Motor neuron (in vitro differentiated cells): ENCODE results near the gene CD2. TPM values are rescaled to one million over a fixed set of nuclear protein-coding genes. Genes with fewer than 3 reads are reported as not detected.
A peak's percentile ranks its signal among the peaks of the same experiment; 100 is the strongest.

Source experiments
- ATAC-seq, 8 experiments: fragments of 200-7000 bp; cut with Tn5 transposase; replicated peaks in 6 of 8; 2 replicates each; pipeline ENCODE4 v1.8.0; 2021; ENCODE audit warnings: mild to moderate bottlenecking in 8 of 8, moderate library complexity in 8 of 8
- H3K27ac ChIP-seq, 2 donors: fragments of 250-450 bp; sonication (Bioruptor Pico); 2 replicates each; pipeline ENCODE4 v1.9.0; 2021; ENCODE audit warnings: antibody characterized with exemption in 2 of 2, mild to moderate bottlenecking in 2 of 2, moderate library complexity in 1 of 2
- H3K4me1 ChIP-seq, 2 donors: fragments of 250-450 bp; sonication (Bioruptor Pico); replicated peaks in 1 of 2; 2 replicates each; pipeline ENCODE4 v1.6.1; 2021; ENCODE audit warnings: antibody characterized with exemption in 2 of 2, mild to moderate bottlenecking in 2 of 2, moderate library complexity in 1 of 2
- H3K4me3 ChIP-seq, 5 donors: fragments of 250-450 bp; sonication (Bioruptor Pico); 2 replicates each; pipeline ENCODE4 v1.9.0; 2021; ENCODE audit warnings: antibody characterized with exemption in 5 of 5, mild to moderate bottlenecking in 5 of 5, moderate library complexity in 4 of 5
- WGBS, 10 experiments: fragments of 450-650 bp; shearing (Covaris generic); methylation state at CpG; one replicate each; pipeline ENCODE4 v1.0.0; 2022; 5-methylcytosine and 5-hydroxymethylcytosine counted together
- in situ Hi-C, 9 experiments: fragments of 400-800 bp; cut with MboI; loops; one replicate each; pipeline ENCODE4 v1.15.0; 2021; ENCODE audit warnings: low sequenced_read_pairs in 9 of 9, low pct_unique_long_range_greater_than_20kb in 2 of 9; ENCODE audit not compliant: unreplicated experiment in 9 of 9
- total RNA-seq, 8 experiments: library from RNA; unstranded; fragments of 300-600 nt; gene quantifications; 2 replicates each; pipeline versions ENCODE4 v1.2.3 to v1.2.4, GENCODE V29; 2022

CD2 gene
- total RNA-seq, 8 experiments from 2014 or later, result 0.13 to 0.66 (median 0.42) TPM; not detected in 4

DNA sequence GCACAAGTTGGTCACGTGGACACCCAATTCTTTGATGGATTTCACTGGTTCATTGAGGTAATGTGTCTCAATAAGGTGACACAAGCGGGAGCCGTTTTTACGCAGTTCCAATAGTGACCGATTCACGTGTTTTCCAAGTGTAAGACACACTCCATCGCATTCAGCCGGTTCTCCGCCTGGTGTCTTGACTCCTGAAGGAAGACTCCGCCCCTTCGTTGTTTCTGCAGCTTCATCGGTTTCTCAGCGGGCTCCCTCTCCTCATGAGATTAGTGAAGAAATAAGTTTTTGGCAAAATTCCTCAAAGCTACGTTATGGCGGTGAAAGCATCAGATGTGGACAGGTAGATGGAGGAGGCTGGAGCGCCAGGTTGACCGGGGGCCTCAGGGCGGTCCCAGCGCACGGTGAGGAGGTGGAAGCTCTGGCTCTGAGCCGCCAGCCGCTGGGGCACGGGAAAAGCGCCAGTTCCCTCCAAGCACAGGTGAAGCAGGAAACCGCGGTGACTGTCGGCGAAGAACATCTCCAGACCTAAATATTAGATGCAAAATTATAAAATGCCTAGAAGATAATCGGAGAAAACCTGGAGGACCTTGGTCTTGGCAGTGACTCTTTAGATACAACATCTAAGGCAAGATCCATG, 21.0 kb downstream of the CD2 start:
- Histone ChIP-seq H3K4me3 (no peak overlapping the region), H3K4me1 (peaks cover 14 to 16% of the 10 kb centered on the region in 2 donors), H3K27ac (no peak overlapping the region)
- 50 to 98% (median 92%) methylated on average over 1 to 28 of the region's 29 CpGs for WGBS, 10 experiments
- in situ Hi-C loops, result no loop called here
- ATAC-seq, result no peak

GRCh38 chr1:116777831-116778830, 23.9 kb downstream of the CD2 start:
- peak; percentile 81 to 98 (median 96) for ATAC-seq
- in situ Hi-C loops, result no loop called here
- WGBS, 10 experiments, result 6 to 90% (median 66%) methylated on average over 1 to 3 of the region's 3 CpGs
- no peak overlapping the region for H3K4me3 ChIP-seq
- no peak overlapping the region for H3K27ac ChIP-seq
- peaks cover 10 to 11% of the 10 kb centered on the region in 2 donors for H3K4me1 ChIP-seq

GRCh38 chr1:116781034-116781433, 26.8 kb downstream of the CD2 start:
- 84 to 100% (median 97%) methylated on average over 1 to 6 of the region's 6 CpGs; no CpG with 5 or more reads in 1 of the 10 experiments for WGBS, 10 experiments
- Histone ChIP-seq H3K4me1 (peaks cover 10 to 11% of the 10 kb centered on the region in 2 donors), H3K27ac (no peak overlapping the region), H3K4me3 (no peak overlapping the region)
- no peak for ATAC-seq
- in situ Hi-C loops, result no loop called here

- 83 to 100% (median 90%) methylated on average over 1 to 4 of the region's 4 CpGs; no CpG with 5 or more reads in 5 of the 10 experiments for WGBS, 10 experiments
- no peaks in the 10 kb centered on the region for H3K4me1 ChIP-seq
- in situ Hi-C loops, result no loop called here
- ATAC-seq, result peak in 1 of 8 experiments; percentile 49
- no peak overlapping the region for H3K4me3 ChIP-seq
- H3K27ac ChIP-seq, result no peak overlapping the region
These were observed 30.8 kb downstream of the CD2 start for GRCh38 chr1:116785006-116785405.

DNA sequence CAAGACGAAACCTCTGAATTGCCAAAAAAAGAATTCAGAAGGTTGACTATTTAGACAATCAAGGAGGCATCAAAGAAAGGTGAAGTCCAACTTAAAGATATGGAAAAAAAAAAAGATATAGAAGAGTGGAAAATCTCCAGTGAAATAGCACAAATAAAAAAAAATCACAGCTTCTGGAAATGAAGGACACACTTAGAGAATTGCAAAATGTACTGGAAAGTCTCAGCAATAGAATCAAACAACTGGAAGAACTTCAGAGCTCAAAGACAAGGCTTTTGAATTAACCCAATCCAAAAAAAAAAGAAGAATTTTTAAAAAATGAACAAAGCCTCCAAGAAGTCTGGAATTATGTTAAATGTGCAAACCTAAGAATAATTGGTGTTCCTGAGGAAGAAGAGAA, 31.8 kb downstream of the CD2 start:
- H3K4me3 ChIP-seq, result no peak overlapping the region
- WGBS, 10 experiments, result 73 to 100% (median 91%) methylated on average over 1 of the region's 1 CpG; no CpG with 5 or more reads in 1 of the 10 experiments
- H3K4me1 ChIP-seq, result no peaks in the 10 kb centered on the region
- in situ Hi-C loops, result no loop called here
- H3K27ac ChIP-seq, result no peak overlapping the region
- ATAC-seq, result no peak

DNA sequence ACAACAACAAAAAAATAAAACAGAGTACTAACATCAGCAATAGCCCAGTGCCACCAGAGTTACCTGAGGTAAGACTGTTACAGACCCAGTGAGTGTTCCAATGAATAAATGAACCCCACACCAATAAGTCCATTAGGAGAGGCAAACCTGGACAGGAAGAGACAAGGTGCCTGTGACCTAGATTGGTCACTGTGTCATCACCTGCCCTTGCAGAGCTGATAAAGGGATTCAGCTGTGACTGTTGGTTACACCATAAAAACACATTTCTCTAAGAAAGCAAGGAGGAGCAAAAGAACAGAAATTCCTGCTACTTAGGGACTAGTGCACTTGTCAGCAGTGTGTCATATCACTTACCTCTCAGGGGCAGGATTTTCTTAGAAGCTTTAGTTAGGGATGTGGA, 37.5 kb downstream of the CD2 start:
- H3K4me3 ChIP-seq, result no peak overlapping the region
- H3K27ac ChIP-seq, result no peak overlapping the region
- ATAC-seq, result no peak
- no peaks in the 10 kb centered on the region for H3K4me1 ChIP-seq
- in situ Hi-C loops, result no loop called here

DNA sequence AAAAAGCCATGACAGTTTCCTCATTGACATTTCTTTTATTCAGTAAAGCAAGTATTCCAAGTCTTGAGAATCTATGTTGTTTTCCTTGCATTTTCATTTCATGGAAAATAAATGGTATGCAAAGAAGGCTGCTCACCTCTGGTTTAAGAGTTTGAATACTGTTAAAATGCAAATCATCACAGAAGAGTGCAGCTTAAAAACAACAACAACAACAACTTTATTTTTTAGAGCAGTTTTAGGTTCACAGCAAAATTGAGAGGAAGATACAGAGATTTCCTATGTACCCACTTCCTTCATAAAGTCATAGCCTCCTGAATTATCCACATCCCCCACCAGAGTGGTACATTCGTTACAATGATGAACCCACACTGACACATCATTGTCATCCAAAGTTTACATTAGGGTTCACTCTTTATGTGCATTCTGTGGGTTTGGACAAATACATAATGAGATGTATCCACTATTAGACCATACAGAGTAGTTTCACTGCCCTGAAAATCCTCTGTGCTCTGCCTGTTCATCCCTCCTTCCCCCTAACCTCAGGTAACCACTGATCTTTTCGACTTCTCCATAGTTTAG, 39.2 kb downstream of the CD2 start:
- no peak for ATAC-seq
- no peak overlapping the region for H3K4me3 ChIP-seq
- in situ Hi-C loops, result no loop called here
- WGBS, 10 experiments, result 0 to 100% (median 74%) methylated on average over 1 to 2 of the region's 2 CpGs
- no peak overlapping the region for H3K27ac ChIP-seq
- H3K4me1 ChIP-seq, result no peaks in the 10 kb centered on the region

GRCh38 chr1:116794371-116794770, 40.1 kb downstream of the CD2 start:
- H3K27ac ChIP-seq, result no peak overlapping the region
- H3K4me3 ChIP-seq, result no peak overlapping the region
- in situ Hi-C loops, result no loop called here
- 53 to 100% (median 88%) methylated on average over 1 to 5 of the region's 5 CpGs for WGBS, 10 experiments
- ATAC-seq, result no peak
- H3K4me1 ChIP-seq, result no peaks in the 10 kb centered on the region

- no peak for ATAC-seq
- in situ Hi-C loops, result no loop called here
- Histone ChIP-seq H3K27ac (no peak overlapping the region), H3K4me1 (no peaks in the 10 kb centered on the region), H3K4me3 (no peak overlapping the region)
- 51 to 100% (median 87%) methylated on average over 2 to 4 of the region's 4 CpGs; no CpG with 5 or more reads in 3 of the 10 experiments for WGBS, 10 experiments
These were observed 40.7 kb downstream of the CD2 start for GRCh38 chr1:116794804-116795481.

- 70 to 100% (median 90%) methylated on average over 2 of the region's 3 CpGs; no CpG with 5 or more reads in 5 of the 10 experiments for WGBS, 10 experiments
- no peak overlapping the region for H3K4me3 ChIP-seq
- ATAC-seq, result no peak
- H3K4me1 ChIP-seq, result no peaks in the 10 kb centered on the region
- in situ Hi-C loops, result no loop called here
- H3K27ac ChIP-seq, result no peak overlapping the region
These were observed 41.2 kb downstream of the CD2 start for GRCh38 chr1:116795482-116795829.

GRCh38 chr1:116804736-116805135, 50.5 kb downstream of the CD2 start:
- 17 to 100% (median 95%) methylated on average over 1 to 2 of the region's 2 CpGs; no CpG with 5 or more reads in 2 of the 10 experiments for WGBS, 10 experiments
- Histone ChIP-seq H3K27ac (no peak overlapping the region), H3K4me3 (no peak overlapping the region), H3K4me1 (peaks cover under 1 to 12% of the 10 kb centered on the region in 2 donors)
- ATAC-seq, result no peak
- in situ Hi-C loops, result loop anchor here in 1 of 9 experiments (25.0 kb wide), 1 partner anchor 108 kb away; the partner anchor contains the start of gene PTGFRN

DNA sequence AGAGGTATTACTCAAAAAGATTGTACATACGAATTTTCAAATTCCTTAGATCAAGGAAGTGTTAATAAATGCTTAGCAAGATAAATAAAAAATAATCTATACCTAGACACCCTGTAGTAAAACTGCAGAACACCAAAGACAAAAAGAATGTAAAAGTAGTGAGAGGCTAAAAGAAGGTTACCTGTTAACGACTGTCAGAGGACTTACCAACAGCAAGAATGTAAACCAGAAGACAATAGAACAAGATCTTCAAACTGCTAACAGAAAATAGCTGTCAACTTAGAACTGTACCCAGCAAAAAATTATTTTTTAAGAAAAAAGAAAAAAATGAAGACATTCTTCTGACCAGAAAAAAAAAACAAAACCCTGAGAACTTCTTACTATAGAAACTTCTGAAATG, 51.2 kb downstream of the CD2 start:
- Histone ChIP-seq H3K27ac (no peak overlapping the region), H3K4me3 (no peak overlapping the region), H3K4me1 (peaks cover 8 to 18% of the 10 kb centered on the region in 2 donors)
- no peak for ATAC-seq
- 12 to 85% (median 60%) methylated on average over 2 of the region's 2 CpGs for WGBS, 10 experiments
- in situ Hi-C loops, result loop anchor here in 1 of 9 experiments (25.0 kb wide), 1 partner anchor 107 kb away; the partner anchor contains the start of gene PTGFRN
